Measurements from ENCODE around the gene MCC. TPM values are rescaled to one million over a fixed set of nuclear protein-coding genes. Genes with fewer than 3 reads are reported as not detected.

Gene MCC
- total RNA-seq, 1 experiment from 2014 or later, result 0.41 TPM

GRCh38 chr5:113311301-113311700, 177.0 kb downstream of the MCC start:
- CTCF ChIA-PET, result no interaction called here
- TF ChIP-seq SIN3A (IDR thresholded peaks at IDR 0.05; ENCODE audit: borderline replicate concordance, insufficient read depth, low read depth, low read length), result no peak
- TF ChIP-seq POLR2AphosphoS5 (IDR thresholded peaks at IDR 0.05; ENCODE audit: low read depth, low read length), result no peak
- no peak for TF ChIP-seq CTCF (IDR thresholded peaks at IDR 0.05)
- TF ChIP-seq TCF7L2 (IDR thresholded peaks at IDR 0.05; ENCODE audit: low read depth, low read length), result no peak
- TF ChIP-seq REST (IDR thresholded peaks at IDR 0.05; ENCODE audit: insufficient read depth in 1 of 2, low read depth in 2 of 2, low read length in 1 of 2), result no peak
- no TSS peak for BruUV-seq (replicated peaks)
- in situ Hi-C loops (cut with HindIII; ENCODE audit: low pct_unique_long_range_greater_than_20kb, low sequenced_read_pairs), result no loop called here
- DNase-seq (ENCODE audit: low read depth, low spot score) (no peak), ATAC-seq (no peak)
- Histone ChIP-seq H3K4me1 (ENCODE audit: control insufficient read depth, insufficient read depth, low read length) (no peaks in the 10 kb centered on the region), H3K4me3 (ENCODE audit: low read depth in 2 of 2, low read length in 2 of 2) (no peak overlapping the region), H3K27me3 (ENCODE audit: control insufficient read depth, insufficient read depth, low read length) (no peaks in the 10 kb centered on the region), H3K27ac (ENCODE audit: low read length) (no peak overlapping the region), H3K36me3 (ENCODE audit: control insufficient read depth, insufficient read depth, low read length) (no peaks in the 10 kb centered on the region), H3K9me3 (ENCODE audit: control insufficient read depth, insufficient read depth, low read depth, low read length) (no peaks in the 10 kb centered on the region)
- intact Hi-C loops (cut with micrococcal nuclease; ENCODE audit: unreplicated experiment), result no loop called here
- POLR2A ChIA-PET, result interaction anchor here (0.6 kb wide), 1 partner anchor 416 kb away, joined by 7 read pairs; no protein-coding TSS in a partner anchor

GRCh38 chr5:113302120-113302519, 186.1 kb downstream of the MCC start:
- ChIA-PET POLR2A (no interaction called here), CTCF (no interaction called here)
- ATAC-seq (no peak), DNase-seq (ENCODE audit: low read depth, low spot score) (no peak)
- no peak overlapping the region for H3K27ac ChIP-seq (ENCODE audit: low read length)
- TF ChIP-seq TCF7L2 (IDR thresholded peaks at IDR 0.05; ENCODE audit: low read depth, low read length) (no peak), REST (IDR thresholded peaks at IDR 0.05; ENCODE audit: insufficient read depth in 1 of 2, low read depth in 2 of 2, low read length in 1 of 2) (no peak), CTCF (IDR thresholded peaks at IDR 0.05) (no peak), SIN3A (IDR thresholded peaks at IDR 0.05; ENCODE audit: borderline replicate concordance, insufficient read depth, low read depth, low read length) (no peak), POLR2AphosphoS5 (IDR thresholded peaks at IDR 0.05; ENCODE audit: low read depth, low read length) (no peak)
- intact Hi-C loops (cut with micrococcal nuclease; ENCODE audit: unreplicated experiment), result no loop called here
- no peak overlapping the region for H3K4me3 ChIP-seq (ENCODE audit: low read depth in 2 of 2, low read length in 2 of 2)
- BruUV-seq (replicated peaks), result no TSS peak
- in situ Hi-C loops (cut with HindIII; ENCODE audit: low pct_unique_long_range_greater_than_20kb, low sequenced_read_pairs), result no loop called here
- H3K27me3 ChIP-seq (ENCODE audit: control insufficient read depth, insufficient read depth, low read length), result peaks cover 18% of the 10 kb centered on the region
- H3K4me1 ChIP-seq (ENCODE audit: control insufficient read depth, insufficient read depth, low read length), result no peaks in the 10 kb centered on the region
- no peaks in the 10 kb centered on the region for H3K36me3 ChIP-seq (ENCODE audit: control insufficient read depth, insufficient read depth, low read length)
- H3K9me3 ChIP-seq (ENCODE audit: control insufficient read depth, insufficient read depth, low read depth, low read length), result no peaks in the 10 kb centered on the region

Data from Panc1 (cell line).